Lower leg skin (tissue), 3 donors: ENCODE measurements around the gene IFNGR1.

Experiments
- POLR2A ChIP-seq, 2 donors: fragments of 450-650 bp; IDR thresholded peaks; one replicate each; pipeline ENCODE4 v1.6.1; 2016 to 2017; ENCODE audit warnings: antibody characterized with exemption in 2 of 2, mild to moderate bottlenecking in 1 of 2, moderate library complexity in 1 of 2
- TF ChIP-seq, protein P1 (sequence below), 3 donors: fragments of 450-650 bp; IDR thresholded peaks; one replicate each; pipeline ENCODE4 v1.5.1; 2016; ENCODE audit warnings: antibody characterized with exemption in 3 of 3, mild to moderate bottlenecking in 3 of 3, moderate library complexity in 2 of 3

DNA sequence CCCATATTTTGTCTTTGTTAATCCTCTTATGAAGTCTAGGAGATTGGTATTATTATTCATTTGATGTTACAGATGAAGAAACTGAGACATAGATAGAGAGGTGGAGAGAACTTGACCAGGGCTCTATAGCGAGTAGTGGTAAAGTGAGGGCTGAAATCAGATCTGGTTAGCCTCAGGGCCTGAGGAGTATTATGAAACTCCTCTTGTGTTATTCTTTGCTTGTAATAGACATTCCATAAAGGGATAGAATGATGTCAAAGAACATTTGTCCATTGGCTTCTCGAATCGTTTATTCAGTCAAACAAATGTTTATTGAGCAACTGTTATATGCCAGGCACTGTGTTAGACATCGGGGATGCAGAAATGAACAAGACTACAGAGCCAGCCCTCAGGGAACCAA is 45.7 kb downstream of the IFNGR1 start, which contains the start of gene IL22RA2:
- TF ChIP-seq, protein P1, sequence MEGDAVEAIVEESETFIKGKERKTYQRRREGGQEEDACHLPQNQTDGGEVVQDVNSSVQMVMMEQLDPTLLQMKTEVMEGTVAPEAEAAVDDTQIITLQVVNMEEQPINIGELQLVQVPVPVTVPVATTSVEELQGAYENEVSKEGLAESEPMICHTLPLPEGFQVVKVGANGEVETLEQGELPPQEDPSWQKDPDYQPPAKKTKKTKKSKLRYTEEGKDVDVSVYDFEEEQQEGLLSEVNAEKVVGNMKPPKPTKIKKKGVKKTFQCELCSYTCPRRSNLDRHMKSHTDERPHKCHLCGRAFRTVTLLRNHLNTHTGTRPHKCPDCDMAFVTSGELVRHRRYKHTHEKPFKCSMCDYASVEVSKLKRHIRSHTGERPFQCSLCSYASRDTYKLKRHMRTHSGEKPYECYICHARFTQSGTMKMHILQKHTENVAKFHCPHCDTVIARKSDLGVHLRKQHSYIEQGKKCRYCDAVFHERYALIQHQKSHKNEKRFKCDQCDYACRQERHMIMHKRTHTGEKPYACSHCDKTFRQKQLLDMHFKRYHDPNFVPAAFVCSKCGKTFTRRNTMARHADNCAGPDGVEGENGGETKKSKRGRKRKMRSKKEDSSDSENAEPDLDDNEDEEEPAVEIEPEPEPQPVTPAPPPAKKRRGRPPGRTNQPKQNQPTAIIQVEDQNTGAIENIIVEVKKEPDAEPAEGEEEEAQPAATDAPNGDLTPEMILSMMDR (IDR thresholded peaks at IDR 0.05) = no peak
- no peak for TF ChIP-seq POLR2A (IDR thresholded peaks at IDR 0.05)
